GM18907 (cell line): ENCODE results near the gene FBN1.
A peak's percentile ranks its signal among the peaks of the same experiment; 100 is the strongest.

Experiments
- ATAC-seq: cut with Tn5 transposase; IDR thresholded peaks from one replicate; pipeline ENCODE4 v1.9.1; 2021; ENCODE audit warnings: mild to moderate bottlenecking, moderate library complexity; ENCODE audit not compliant: unreplicated experiment

The FBN1 gene

GRCh38 chr15:48653216-48653615 is 7.7 kb upstream of the FBN1 start:
- ATAC-seq, result no peak

- no peak for ATAC-seq
Measured at GRCh38 chr15:48652510-48653076, 7.1 kb upstream of the FBN1 start.

GRCh38 chr15:48650931-48651330 is 5.4 kb upstream of the FBN1 start:
- no peak for ATAC-seq

- no peak for ATAC-seq
Measured at GRCh38 chr15:48647962-48648361, 2.5 kb upstream of the FBN1 start.

- no peak for ATAC-seq
Measured at GRCh38 chr15:48646331-48646730, 822 bp upstream of the FBN1 start.

GRCh38 chr15:48644827-48645557 is 517 bp downstream of the FBN1 start:
- peak; percentile 51 for ATAC-seq

GRCh38 chr15:48644467-48644826 is 1.1 kb downstream of the FBN1 start:
- ATAC-seq, result no peak

- no peak for ATAC-seq
Measured at GRCh38 chr15:48643776-48644466, 1.6 kb downstream of the FBN1 start.

GRCh38 chr15:48643206-48643605 is 2.3 kb downstream of the FBN1 start:
- ATAC-seq, result no peak

- no peak for ATAC-seq
Measured at GRCh38 chr15:48642795-48643194, 2.7 kb downstream of the FBN1 start.

GRCh38 chr15:48641416-48641815 is 4.1 kb downstream of the FBN1 start:
- ATAC-seq, result no peak

- ATAC-seq, result no peak
Measured at GRCh38 chr15:48638963-48639362, 6.5 kb downstream of the FBN1 start.

GRCh38 chr15:48637639-48638038 is 7.9 kb downstream of the FBN1 start:
- no peak for ATAC-seq

GRCh38 chr15:48636511-48636910 is 9.0 kb downstream of the FBN1 start:
- ATAC-seq, result no peak

GRCh38 chr15:48634893-48635292 is 10.6 kb downstream of the FBN1 start:
- no peak for ATAC-seq

GRCh38 chr15:48634096-48634495 is 11.4 kb downstream of the FBN1 start:
- ATAC-seq, result no peak

- ATAC-seq, result no peak
Measured at GRCh38 chr15:48632651-48633050, 12.9 kb downstream of the FBN1 start.

- ATAC-seq, result peak; percentile 60
Measured at GRCh38 chr15:48631176-48631770, 14.2 kb downstream of the FBN1 start.

- no peak for ATAC-seq
Measured at GRCh38 chr15:48630245-48630644, 15.3 kb downstream of the FBN1 start.

- no peak for ATAC-seq
Measured at GRCh38 chr15:48628832-48629231, 16.7 kb downstream of the FBN1 start.

GRCh38 chr15:48627260-48627940 is 18.1 kb downstream of the FBN1 start:
- no peak for ATAC-seq
